Lower leg skin (tissue), 3 donors: ENCODE data around the gene LRRC47.

Experiments
- CTCF ChIP-seq, 3 donors: fragments of 450-650 bp; IDR thresholded peaks; one replicate each; pipeline ENCODE4 v1.5.1; 2016; ENCODE audit warnings: antibody characterized with exemption in 3 of 3, mild to moderate bottlenecking in 3 of 3, moderate library complexity in 2 of 3
- POLR2A ChIP-seq, 2 donors: fragments of 450-650 bp; IDR thresholded peaks; one replicate each; pipeline ENCODE4 v1.6.1; 2016 to 2017; ENCODE audit warnings: antibody characterized with exemption in 2 of 2, mild to moderate bottlenecking in 1 of 2, moderate library complexity in 1 of 2

- TF ChIP-seq CTCF (IDR thresholded peaks at IDR 0.05): no peak
- no peak for TF ChIP-seq POLR2A (IDR thresholded peaks at IDR 0.05)
Observed at GRCh38 chr1:3774946-3775489, 21.3 kb downstream of the LRRC47 start.
